WI38 (cell line): ENCODE data around the gene CPEB3.
"Not testable (repeated sequence)": the region's sequence is repeated elsewhere in the genome, so short reads cannot be mapped to it uniquely, and the experiment has no call there.

Experiments
- H3K4me3 ChIP-seq: 2 replicates; pipeline ENCODE4 v1.5.1; 2011; ENCODE audit warnings: low read depth, mild to moderate bottlenecking, control low read depth, low read length
- TF ChIP-seq, protein P1 (sequence below): IDR thresholded peaks from 2 replicates; pipeline ENCODE4 v1.5.1; 2012; ENCODE audit warnings: low read depth, mild to moderate bottlenecking, control low read depth, low read length

The CPEB3 gene

DNA sequence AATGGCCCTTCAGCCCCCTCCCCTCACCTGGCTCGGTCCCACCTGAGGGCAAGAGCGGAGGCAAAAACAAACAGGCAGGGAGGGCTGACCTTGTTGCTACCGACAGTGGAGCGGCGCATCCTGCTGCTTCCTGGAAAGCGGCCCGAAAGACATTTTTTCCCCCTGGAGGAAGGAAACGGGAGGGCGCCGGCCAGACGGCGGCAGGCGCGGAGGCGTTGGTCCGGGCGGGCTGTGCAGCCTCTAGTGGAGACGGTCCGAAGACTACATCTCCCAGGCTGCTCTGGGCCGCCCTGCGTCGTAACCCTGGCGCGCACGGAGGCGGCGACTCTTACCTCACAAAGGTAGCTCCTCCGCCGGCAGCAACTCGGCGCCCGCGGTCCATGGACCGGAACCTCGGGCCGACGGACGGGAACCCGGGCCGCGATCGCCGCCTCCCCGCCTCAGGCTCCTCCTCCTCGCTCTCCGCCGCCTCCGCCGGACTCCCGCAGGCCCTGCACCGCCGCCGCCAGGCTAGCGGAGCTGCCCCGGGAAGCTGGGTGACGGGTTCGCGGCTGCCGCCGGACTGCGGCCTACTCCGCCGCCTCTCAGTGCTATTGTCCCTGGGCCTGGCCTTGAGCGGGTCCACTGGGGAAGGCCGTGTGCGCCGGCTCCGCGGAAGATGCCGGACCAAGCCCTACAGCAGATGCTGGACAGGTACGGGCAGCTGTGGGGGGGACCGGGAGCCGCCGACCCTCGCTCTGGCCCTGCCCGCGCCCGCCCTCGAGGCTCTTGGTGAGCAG, at the start of gene CPEB3, which contains the start of gene MARCHF5:
CPEB3 (minus strand) TSS at position 242 of the 779 bp plus-strand sequence. CDS start 50,728 bp downstream, outside the sequence.
MARCHF5 (plus strand) TSS at position 331 of the 779 bp plus-strand sequence; CDS start at position 659, 328 bp downstream.
- peak within 1 kb of the TSS; percentile 97 for H3K4me3 ChIP-seq
- TF ChIP-seq, protein P1, sequence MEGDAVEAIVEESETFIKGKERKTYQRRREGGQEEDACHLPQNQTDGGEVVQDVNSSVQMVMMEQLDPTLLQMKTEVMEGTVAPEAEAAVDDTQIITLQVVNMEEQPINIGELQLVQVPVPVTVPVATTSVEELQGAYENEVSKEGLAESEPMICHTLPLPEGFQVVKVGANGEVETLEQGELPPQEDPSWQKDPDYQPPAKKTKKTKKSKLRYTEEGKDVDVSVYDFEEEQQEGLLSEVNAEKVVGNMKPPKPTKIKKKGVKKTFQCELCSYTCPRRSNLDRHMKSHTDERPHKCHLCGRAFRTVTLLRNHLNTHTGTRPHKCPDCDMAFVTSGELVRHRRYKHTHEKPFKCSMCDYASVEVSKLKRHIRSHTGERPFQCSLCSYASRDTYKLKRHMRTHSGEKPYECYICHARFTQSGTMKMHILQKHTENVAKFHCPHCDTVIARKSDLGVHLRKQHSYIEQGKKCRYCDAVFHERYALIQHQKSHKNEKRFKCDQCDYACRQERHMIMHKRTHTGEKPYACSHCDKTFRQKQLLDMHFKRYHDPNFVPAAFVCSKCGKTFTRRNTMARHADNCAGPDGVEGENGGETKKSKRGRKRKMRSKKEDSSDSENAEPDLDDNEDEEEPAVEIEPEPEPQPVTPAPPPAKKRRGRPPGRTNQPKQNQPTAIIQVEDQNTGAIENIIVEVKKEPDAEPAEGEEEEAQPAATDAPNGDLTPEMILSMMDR = peak; percentile 62

DNA sequence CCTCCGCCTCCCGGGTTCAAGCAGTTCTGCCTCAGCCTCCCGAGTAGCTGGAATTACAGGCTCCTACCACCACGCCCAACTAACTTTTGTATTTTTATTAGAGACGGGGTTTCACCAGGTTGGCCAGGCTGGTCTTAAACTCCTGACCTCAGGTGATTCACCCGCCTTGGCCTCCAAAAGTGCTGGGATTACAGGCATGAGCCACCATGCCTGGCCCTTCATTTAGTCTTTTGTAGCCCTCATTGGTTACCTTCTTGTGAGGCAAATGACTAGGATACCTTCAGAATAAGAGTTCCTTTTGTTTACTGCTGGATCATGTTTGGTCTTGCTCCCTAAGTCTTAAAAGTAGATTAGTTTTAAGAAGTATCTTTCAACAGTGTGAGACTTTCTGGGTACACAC, 39.0 kb upstream of the CPEB3 start:
- H3K4me3 ChIP-seq = not testable (repeated sequence)

DNA sequence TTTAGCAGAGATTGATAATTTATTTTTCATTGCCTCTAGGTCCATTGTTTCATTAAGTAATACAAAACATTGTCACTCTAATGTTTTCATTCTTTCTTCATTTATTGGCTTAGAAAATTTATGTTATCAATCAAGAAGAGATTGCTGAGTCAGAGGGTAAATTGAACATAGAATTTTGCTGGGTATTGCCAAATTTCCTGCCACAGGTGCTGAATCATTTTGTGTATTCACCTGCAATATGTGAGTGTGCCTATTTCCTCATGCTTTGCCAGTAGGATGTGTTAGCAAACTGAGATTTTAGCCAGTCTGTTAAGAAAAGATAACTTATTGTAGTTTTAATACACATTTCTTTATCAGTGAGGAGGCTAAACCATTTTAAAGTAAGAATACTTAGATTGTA, 38.1 kb upstream of the CPEB3 start:
- no peak overlapping the region for H3K4me3 ChIP-seq
- TF ChIP-seq, protein P1 = no peak

DNA sequence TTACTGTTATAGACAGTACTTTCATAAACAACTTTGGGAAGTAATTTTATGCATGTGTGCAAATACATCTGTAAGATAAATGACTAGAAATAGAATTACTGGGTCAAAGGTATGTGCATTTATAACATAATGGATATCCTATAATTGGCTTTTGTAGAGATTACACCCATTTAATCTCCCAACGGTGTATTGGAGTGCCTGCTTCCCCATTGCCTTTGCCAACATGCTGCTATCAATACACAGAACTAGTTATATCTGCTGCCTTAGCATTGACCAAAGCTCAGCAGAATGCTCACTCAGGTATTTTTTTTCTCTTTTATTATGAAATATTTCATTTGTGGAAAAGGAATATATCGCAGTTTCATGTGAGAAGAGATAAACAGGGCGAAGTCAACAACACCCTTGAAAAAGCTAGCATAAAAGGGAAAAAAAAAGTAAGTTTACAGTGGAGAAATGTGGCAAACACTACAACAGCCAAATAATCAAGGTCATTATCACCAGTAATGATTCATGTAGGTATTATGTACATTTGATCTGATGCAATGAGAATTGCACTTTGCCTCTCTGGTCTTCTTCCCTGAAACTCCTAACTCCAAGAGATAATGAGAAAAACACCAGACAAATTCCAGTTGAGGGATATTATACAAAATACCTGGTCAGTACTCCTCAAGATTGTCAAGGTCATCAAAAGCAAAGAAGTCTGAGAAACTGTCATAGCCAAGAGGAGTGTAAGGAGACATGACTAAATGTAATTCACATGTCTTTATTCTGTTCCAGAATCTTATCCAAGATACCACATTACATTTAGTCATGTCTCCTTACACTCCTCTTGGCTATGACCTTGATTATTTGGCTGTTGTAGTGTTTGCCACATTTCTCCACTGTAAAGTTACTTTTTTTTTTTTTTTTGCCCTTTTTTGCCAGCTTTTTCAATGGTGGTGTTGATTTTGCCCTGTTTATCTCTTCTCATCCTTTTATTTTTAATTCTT, 36.9 kb upstream of the CPEB3 start:
- TF ChIP-seq, protein P1 = no peak
- H3K4me3 ChIP-seq = no peak overlapping the region

DNA sequence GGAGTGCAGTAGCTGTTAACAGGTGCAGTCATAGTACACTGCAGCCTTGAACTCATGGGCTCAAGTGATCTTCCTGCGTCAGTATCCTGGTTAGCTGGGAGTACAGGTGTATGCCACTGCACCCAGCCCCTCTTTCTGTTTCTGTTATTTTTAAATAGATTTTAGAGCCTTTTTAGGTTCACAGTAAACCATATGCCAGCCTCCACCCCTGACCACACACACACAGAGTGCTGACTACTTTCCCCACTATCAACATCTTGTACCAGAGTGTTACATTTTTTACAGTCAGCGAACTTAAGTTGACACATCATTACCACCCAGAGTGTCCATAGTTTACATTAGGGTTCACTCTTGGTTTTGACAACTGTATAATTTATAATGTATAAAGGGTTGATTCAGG, 32.2 kb upstream of the CPEB3 start:
- TF ChIP-seq, protein P1 = no peak

DNA sequence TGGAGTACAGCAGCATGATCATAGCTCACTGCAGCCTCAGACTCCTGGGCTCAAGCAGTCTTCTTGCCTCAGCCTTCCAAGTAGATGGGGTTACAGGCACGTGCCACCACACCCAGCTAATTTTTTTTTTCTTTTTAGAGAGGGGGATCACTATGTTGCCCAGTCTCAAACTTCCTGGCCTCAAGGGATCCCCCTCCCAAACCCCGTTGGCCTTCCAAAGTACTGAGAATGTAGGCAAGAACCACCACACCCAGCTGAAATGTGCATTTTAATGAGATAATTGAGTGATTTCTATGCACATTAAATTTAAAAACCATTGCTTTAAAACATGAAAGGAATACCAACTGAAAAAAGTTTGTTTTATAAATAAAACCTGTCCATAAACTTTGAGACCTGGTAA, 25.7 kb upstream of the CPEB3 start:
- H3K4me3 ChIP-seq = no peak overlapping the region
- TF ChIP-seq, protein P1 = no peak

More for the DNA sequence above, 32.2 kb upstream of the CPEB3 start:
- H3K4me3 ChIP-seq = no peak overlapping the region

DNA sequence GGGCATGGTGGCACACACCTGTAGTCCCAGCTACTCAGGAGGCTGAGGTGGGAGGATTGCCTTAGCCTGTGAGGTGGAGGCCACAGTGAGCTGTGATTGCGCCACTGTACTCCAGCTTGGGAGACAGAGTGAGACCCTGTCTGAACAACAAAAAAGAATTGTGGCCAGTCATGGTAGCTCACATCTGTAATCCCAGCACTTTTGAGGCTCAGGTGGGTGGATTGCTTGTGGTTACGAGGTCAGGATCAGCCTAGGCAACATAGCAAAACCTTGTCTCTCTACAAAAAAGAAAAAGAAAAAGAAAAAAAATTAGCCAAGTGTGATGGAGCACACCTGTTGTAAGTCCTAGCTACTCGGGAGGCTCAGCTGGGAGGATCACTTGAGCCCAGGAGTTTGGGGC, 22.9 kb upstream of the CPEB3 start:
- H3K4me3 ChIP-seq = no peak overlapping the region
- TF ChIP-seq, protein P1 = no peak
